Gastroesophageal sphincter (tissue), 4 donors: ENCODE results near the gene CSF2RB. TPM values are rescaled to one million over a fixed set of nuclear protein-coding genes. Genes with fewer than 3 reads are reported as not detected.

ENCODE experiments used
- ATAC-seq: fragments of 150-250 bp; one replicate; pipeline ENCODE4 v1.9.1; 2016; ENCODE audit warnings: mild to moderate bottlenecking, moderate library complexity
- H3K27ac ChIP-seq, 4 donors: fragments of 200-600 bp; sonication (generic) in 3 of 4; 1 replicate in 3 of 4; 2 replicates in 1 of 4; pipeline ENCODE4 v1.5.1; 2016 to 2019
- H3K27me3 ChIP-seq: fragments of 200-600 bp; sonication (generic); one replicate; pipeline ENCODE4 v1.5.1; 2019
- H3K36me3 ChIP-seq, 2 donors: fragments of 200-600 bp; sonication (generic); one replicate each; pipeline ENCODE4 v1.5.1; 2019; ENCODE audit warnings: control low read depth in 1 of 2
- H3K4me1 ChIP-seq, 3 donors: fragments of 200-600 bp; sonication (generic); 1 replicate in 2 of 3; 2 replicates in 1 of 3; pipeline ENCODE4 v1.5.1; 2016 to 2019; ENCODE audit warnings: control low read depth in 2 of 3
- H3K4me3 ChIP-seq, 2 donors: fragments of 200-600 bp; sonication (generic); one replicate each; pipeline ENCODE4 v1.5.1; 2019; ENCODE audit warnings: mild to moderate bottlenecking in 1 of 2, moderate library complexity in 1 of 2
- H3K9me3 ChIP-seq, 3 donors: fragments of 200-600 bp; sonication (generic); one replicate each; pipeline ENCODE4 v1.5.1; 2017 to 2019; ENCODE audit warnings: control low read depth in 2 of 3
- EP300 ChIP-seq: sonication (generic); formaldehyde crosslinking; IDR thresholded peaks from one replicate; pipeline ENCODE4 v1.6.1; 2017; ENCODE audit warnings: antibody characterized with exemption, mild to moderate bottlenecking
- POLR2A ChIP-seq, 2 donors: fragments of 450-650 bp; IDR thresholded peaks; one replicate each; pipeline ENCODE4 v1.6.1; 2017; ENCODE audit warnings: antibody characterized with exemption in 2 of 2, mild to moderate bottlenecking in 2 of 2, moderate library complexity in 1 of 2
- POLR2AphosphoS5 ChIP-seq: sonication (generic); formaldehyde crosslinking; IDR thresholded peaks from one replicate; pipeline ENCODE4 v1.6.1; 2017; ENCODE audit warnings: antibody characterized with exemption
- WGBS, 2 donors: methylation state at CpG; one replicate each; pipeline ENCODE4 v1.1.5; 2018; ENCODE audit warnings: low coverage in 1 of 2; 5-methylcytosine and 5-hydroxymethylcytosine counted together
- total RNA-seq, 4 donors: library from RNA; depleted of rRNA; stranded (reverse); fragments of >200 nt; gene quantifications; one replicate each; pipeline ENCODE4 v1.1.0, GENCODE V29; 2016
- TF ChIP-seq, protein P1 (sequence below), 4 experiments: fragments of 200-600 bp in 2 of 4; fragments of 450-650 bp in 2 of 4; sonication (generic) in 1 of 4; IDR thresholded peaks; one replicate each; pipeline ENCODE4 v1.5.1; 2017 to 2019; ENCODE audit warnings: antibody characterized with exemption in 4 of 4, mild to moderate bottlenecking in 2 of 4, moderate library complexity in 2 of 4

CSF2RB gene
- total RNA-seq, 4 donors from 2014 or later, result 1.4 to 12.0 (median 4.0) TPM

DNA sequence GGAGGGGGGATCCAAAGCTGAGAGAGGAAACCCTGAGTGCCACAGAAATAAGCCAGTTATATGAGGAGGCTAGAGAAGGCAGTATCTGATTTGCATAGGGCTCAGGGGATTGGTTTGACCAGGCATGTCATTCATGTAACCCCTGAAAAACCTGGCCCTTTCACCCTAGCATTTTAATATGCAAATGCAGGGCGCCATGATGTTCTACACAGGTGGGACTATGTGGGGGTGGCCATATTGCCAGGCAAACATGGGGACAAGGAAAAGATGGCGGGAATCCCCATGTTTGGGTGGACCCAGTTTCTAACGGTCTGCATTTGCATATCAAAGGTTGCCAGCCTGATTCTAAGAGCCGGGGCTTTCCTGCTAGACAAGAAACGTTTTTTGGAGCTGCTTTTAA lies 27.2 kb downstream of the CSF2RB start:
- Histone ChIP-seq H3K4me1 (no peaks in the 10 kb centered on the region), H3K27me3 (peaks cover 28% of the 10 kb centered on the region), H3K9me3 (no peaks in the 10 kb centered on the region), H3K36me3 (no peaks in the 10 kb centered on the region), H3K27ac (no peak overlapping the region), H3K4me3 (no peak overlapping the region)
- WGBS, 2 donors, result 55 to 59% methylated on average over 3 to 4 of the region's 5 CpGs
- no peak for TF ChIP-seq EP300
- no peak for TF ChIP-seq POLR2A (IDR thresholded peaks at IDR 0.05)
- no peak for TF ChIP-seq POLR2AphosphoS5
- TF ChIP-seq, protein P1, sequence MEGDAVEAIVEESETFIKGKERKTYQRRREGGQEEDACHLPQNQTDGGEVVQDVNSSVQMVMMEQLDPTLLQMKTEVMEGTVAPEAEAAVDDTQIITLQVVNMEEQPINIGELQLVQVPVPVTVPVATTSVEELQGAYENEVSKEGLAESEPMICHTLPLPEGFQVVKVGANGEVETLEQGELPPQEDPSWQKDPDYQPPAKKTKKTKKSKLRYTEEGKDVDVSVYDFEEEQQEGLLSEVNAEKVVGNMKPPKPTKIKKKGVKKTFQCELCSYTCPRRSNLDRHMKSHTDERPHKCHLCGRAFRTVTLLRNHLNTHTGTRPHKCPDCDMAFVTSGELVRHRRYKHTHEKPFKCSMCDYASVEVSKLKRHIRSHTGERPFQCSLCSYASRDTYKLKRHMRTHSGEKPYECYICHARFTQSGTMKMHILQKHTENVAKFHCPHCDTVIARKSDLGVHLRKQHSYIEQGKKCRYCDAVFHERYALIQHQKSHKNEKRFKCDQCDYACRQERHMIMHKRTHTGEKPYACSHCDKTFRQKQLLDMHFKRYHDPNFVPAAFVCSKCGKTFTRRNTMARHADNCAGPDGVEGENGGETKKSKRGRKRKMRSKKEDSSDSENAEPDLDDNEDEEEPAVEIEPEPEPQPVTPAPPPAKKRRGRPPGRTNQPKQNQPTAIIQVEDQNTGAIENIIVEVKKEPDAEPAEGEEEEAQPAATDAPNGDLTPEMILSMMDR (IDR thresholded peaks at IDR 0.05), result no peak
- ATAC-seq, result no peak

DNA sequence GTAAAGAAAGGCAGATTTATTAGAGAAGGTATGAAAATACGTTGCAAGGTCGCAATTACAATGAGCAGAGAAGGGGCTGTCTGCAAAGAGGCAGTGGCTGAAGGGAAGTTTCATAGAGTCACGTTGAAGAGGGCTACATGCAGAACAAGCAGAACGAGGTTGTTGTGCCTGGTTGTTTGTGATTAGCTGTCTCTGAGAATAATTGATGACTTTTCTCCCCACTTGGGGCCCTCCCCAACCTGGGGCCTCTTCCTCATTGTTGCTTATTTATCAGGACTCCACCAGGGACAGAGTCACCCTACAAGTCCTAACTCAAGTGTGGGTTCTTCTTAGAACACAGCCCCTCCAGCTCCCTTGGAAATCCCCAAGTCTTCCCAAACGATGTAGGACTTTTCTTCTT lies 29.1 kb downstream of the CSF2RB start:
- no peaks in the 10 kb centered on the region for H3K9me3 ChIP-seq
- no peak overlapping the region for H3K27ac ChIP-seq
- TF ChIP-seq POLR2AphosphoS5 (no peak), EP300 (no peak), POLR2A (IDR thresholded peaks at IDR 0.05) (no peak)
- TF ChIP-seq, protein P1 (IDR thresholded peaks at IDR 0.05), result no peak
- 21 to 45% methylated on average over 2 to 5 of the region's 5 CpGs for WGBS, 2 donors
- H3K4me3 ChIP-seq, result no peak overlapping the region
- no peaks in the 10 kb centered on the region for H3K4me1 ChIP-seq
- H3K36me3 ChIP-seq, result no peaks in the 10 kb centered on the region
- ATAC-seq, result no peak
- H3K27me3 ChIP-seq, result peaks cover 24% of the 10 kb centered on the region

DNA sequence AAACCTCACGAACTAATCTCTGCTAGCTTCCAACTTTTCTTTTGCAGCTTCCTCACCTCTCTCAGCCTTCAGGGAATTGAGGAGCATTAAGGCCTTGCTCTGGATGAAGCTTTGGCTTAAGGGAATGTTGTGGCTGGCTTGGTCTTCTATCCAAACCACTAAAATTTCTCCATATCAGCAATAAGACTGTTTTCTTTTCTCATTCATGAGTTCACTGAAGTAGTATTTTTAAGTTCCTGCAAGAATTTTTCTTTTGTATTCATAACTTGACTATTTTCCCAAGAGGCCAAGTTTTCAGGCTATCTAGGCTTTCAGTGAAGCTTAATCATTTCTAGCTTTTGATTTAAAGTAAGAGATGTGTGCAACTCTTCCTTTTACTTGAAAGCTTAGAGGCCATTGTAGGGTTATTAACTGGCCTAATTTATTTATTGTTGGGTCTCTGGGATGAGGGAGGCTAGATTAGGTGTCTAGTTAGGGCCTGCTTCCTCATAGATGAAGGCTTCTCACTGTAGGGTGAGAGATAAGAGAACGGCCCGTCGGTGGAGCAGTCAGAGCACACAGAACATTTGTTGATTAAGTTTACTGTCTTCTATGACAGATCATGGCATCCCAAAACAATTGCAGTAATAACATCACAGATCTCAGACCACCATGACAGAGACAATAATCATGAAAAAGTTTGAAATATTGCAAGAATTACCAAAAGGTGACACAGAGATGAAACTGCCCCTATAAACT lies 33.2 kb downstream of the CSF2RB start:
- no peak overlapping the region for H3K4me3 ChIP-seq
- no peaks in the 10 kb centered on the region for H3K36me3 ChIP-seq
- ATAC-seq, result no peak
- TF ChIP-seq, protein P1 (IDR thresholded peaks at IDR 0.05), result no peak
- no peak for TF ChIP-seq POLR2AphosphoS5
- H3K4me1 ChIP-seq, result no peaks in the 10 kb centered on the region
- H3K27ac ChIP-seq, result no peak overlapping the region
- WGBS, 2 donors, result 30 to 60% methylated on average over 2 to 4 of the region's 4 CpGs
- H3K9me3 ChIP-seq, result no peaks in the 10 kb centered on the region
- peaks cover 35% of the 10 kb centered on the region for H3K27me3 ChIP-seq

DNA sequence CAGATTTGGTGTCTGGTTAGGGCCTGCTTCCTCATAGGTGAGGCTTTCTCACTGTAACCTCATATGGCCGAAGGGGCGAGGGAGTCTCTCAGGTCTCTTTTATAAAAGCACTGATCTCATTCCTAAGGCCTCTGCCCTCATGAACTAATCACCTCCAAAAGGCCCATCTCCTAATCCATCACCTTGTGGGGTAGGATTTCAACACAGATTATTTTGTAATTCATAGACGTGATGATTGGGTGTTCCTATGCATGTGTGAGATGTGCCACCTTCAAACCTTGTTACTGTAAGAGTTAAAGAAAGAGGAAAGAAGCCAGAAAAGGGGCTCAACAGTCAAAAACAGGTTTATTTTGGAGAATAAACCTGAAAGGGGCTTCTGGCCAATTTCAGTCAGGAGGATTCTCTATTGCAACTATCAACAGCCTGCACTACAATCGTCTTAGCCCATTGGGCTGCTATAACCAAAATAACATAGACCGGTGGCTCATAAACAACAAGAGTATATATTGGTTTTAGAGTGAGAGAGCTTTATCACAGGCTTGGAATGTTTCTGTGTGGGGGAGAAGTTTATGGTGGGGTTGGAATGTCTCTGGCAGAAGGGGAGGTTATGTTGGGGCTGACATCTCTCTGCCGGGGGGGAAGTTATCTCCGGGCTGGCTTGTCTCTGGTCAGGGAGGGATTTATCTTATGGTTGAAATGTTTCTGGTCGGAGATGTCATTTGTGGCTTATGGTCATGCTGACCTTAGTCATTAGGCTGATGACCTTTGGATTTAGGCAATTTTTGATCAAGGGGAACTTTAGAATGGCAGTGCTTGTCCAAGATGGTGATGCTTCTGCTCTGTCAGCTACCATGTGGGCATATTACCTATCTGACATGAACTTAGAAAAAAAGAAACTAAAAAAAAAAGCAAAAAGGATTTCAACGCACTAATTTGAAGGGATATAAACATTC lies 35.1 kb downstream of the CSF2RB start:
- Histone ChIP-seq H3K27me3 (peaks cover 37% of the 10 kb centered on the region), H3K27ac (no peak overlapping the region), H3K9me3 (no peaks in the 10 kb centered on the region), H3K4me1 (no peaks in the 10 kb centered on the region), H3K4me3 (no peak overlapping the region), H3K36me3 (no peaks in the 10 kb centered on the region)
- ATAC-seq, result no peak
- 39 to 56% methylated on average over 7 to 9 of the region's 9 CpGs for WGBS, 2 donors
- TF ChIP-seq POLR2AphosphoS5, result no peak
- TF ChIP-seq, protein P1 (IDR thresholded peaks at IDR 0.05), result no peak
- no peak for TF ChIP-seq POLR2A (IDR thresholded peaks at IDR 0.05)
- TF ChIP-seq EP300, result no peak
